ENCODE data around the gene RARB. TPM values are rescaled to one million over a fixed set of nuclear protein-coding genes. Genes with fewer than 3 reads are reported as not detected.

RARB gene
- polyA plus RNA-seq, 1 donor from 2014 or later: 13.2 TPM

DNA sequence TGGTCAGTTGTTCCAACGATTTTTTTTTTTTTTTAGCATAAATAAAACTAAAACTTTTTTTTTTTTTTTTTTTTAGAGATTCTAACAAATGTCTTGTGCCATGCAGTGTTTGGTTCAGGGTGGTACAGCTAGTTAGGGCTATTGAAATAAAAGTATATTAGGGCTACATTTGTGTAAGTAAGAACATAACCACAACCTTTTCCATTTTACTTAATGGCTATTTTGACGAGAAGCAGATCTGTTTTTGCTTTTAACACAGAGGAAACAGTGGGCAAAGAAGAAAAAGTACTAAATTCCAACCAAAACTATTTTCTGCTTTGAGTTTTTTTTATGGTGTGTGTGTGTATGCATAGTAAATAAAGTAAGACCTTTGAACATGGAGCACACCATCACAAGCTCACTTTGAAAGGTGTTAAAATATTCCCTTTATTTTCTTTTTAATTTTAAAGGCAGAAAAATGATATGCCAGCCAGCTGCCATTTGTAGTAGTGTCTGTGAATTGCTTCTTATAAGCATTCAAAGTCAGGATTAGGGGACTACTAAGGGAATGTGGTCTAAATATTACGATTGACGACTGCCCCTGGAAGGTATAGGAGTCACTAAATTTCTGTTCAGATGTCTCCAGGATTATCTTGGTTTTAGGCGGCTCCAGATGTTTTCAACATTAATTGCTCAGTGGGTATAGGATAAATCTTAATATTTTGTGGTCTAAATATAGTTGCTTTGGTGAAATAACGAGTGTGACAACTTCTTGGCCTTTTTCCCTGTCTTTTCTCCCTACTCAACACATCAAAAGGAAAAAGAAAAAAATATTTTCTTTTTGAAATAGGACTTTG is 3.1 kb downstream of the RARB start:
- H3K4me3 ChIP-seq (ENCODE audit: low read length): no peak overlapping the region
- H3K36me3 ChIP-seq (ENCODE audit: insufficient read depth, low read length): no peaks in the 10 kb centered on the region
- no peaks in the 10 kb centered on the region for H3K9me3 ChIP-seq (ENCODE audit: low read length)
- no peak for TF ChIP-seq TAF1 (IDR thresholded peaks at IDR 0.05; ENCODE audit: low read depth)
- TF ChIP-seq, protein P1, sequence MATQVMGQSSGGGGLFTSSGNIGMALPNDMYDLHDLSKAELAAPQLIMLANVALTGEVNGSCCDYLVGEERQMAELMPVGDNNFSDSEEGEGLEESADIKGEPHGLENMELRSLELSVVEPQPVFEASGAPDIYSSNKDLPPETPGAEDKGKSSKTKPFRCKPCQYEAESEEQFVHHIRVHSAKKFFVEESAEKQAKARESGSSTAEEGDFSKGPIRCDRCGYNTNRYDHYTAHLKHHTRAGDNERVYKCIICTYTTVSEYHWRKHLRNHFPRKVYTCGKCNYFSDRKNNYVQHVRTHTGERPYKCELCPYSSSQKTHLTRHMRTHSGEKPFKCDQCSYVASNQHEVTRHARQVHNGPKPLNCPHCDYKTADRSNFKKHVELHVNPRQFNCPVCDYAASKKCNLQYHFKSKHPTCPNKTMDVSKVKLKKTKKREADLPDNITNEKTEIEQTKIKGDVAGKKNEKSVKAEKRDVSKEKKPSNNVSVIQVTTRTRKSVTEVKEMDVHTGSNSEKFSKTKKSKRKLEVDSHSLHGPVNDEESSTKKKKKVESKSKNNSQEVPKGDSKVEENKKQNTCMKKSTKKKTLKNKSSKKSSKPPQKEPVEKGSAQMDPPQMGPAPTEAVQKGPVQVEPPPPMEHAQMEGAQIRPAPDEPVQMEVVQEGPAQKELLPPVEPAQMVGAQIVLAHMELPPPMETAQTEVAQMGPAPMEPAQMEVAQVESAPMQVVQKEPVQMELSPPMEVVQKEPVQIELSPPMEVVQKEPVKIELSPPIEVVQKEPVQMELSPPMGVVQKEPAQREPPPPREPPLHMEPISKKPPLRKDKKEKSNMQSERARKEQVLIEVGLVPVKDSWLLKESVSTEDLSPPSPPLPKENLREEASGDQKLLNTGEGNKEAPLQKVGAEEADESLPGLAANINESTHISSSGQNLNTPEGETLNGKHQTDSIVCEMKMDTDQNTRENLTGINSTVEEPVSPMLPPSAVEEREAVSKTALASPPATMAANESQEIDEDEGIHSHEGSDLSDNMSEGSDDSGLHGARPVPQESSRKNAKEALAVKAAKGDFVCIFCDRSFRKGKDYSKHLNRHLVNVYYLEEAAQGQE (IDR thresholded peaks at IDR 0.05; ENCODE audit: borderline replicate concordance): no peak
- TF ChIP-seq POLR2AphosphoS5 (IDR thresholded peaks at IDR 0.05): no peak
- no peak for TF ChIP-seq MXI1 (conservative IDR thresholded peaks at IDR 0.05; ENCODE audit: poor library complexity, severe bottlenecking)
- TF ChIP-seq SMC3 (conservative IDR thresholded peaks at IDR 0.05; ENCODE audit: poor library complexity): no peak
- TF ChIP-seq EZH2 (IDR thresholded peaks at IDR 0.05; ENCODE audit: borderline replicate concordance, insufficient read depth, low read length, poor library complexity, severe bottlenecking): no peak
- TF ChIP-seq EP300 (conservative IDR thresholded peaks at IDR 0.05; ENCODE audit: poor library complexity, severe bottlenecking): no peak
- TF ChIP-seq, protein P2, sequence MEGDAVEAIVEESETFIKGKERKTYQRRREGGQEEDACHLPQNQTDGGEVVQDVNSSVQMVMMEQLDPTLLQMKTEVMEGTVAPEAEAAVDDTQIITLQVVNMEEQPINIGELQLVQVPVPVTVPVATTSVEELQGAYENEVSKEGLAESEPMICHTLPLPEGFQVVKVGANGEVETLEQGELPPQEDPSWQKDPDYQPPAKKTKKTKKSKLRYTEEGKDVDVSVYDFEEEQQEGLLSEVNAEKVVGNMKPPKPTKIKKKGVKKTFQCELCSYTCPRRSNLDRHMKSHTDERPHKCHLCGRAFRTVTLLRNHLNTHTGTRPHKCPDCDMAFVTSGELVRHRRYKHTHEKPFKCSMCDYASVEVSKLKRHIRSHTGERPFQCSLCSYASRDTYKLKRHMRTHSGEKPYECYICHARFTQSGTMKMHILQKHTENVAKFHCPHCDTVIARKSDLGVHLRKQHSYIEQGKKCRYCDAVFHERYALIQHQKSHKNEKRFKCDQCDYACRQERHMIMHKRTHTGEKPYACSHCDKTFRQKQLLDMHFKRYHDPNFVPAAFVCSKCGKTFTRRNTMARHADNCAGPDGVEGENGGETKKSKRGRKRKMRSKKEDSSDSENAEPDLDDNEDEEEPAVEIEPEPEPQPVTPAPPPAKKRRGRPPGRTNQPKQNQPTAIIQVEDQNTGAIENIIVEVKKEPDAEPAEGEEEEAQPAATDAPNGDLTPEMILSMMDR (IDR thresholded peaks at IDR 0.05; ENCODE audit: poor library complexity, severe bottlenecking): no peak
- no peak for TF ChIP-seq RAD21 (conservative IDR thresholded peaks at IDR 0.05)
- no peaks in the 10 kb centered on the region for H3K9me2 ChIP-seq (ENCODE audit: insufficient read depth, low read length)
- H4K20me1 ChIP-seq (ENCODE audit: insufficient read depth): no peaks in the 10 kb centered on the region
- no peak overlapping the region for H2AFZ ChIP-seq (ENCODE audit: low read depth, low read length)
- no peaks in the 10 kb centered on the region for H3F3A ChIP-seq (ENCODE audit: insufficient read depth, low read length, poor library complexity, severe bottlenecking)
- no peak overlapping the region for H3K4me2 ChIP-seq (ENCODE audit: low read length)
- H3K27ac ChIP-seq (ENCODE audit: low read length): no peak overlapping the region
- H3K9ac ChIP-seq (ENCODE audit: low read length): no peak overlapping the region
- no peaks in the 10 kb centered on the region for H3K79me2 ChIP-seq (replicated peaks; ENCODE audit: insufficient read depth, low read length)
- H3K27me3 ChIP-seq (ENCODE audit: insufficient read depth, low read depth, low read length): no peaks in the 10 kb centered on the region

DNA sequence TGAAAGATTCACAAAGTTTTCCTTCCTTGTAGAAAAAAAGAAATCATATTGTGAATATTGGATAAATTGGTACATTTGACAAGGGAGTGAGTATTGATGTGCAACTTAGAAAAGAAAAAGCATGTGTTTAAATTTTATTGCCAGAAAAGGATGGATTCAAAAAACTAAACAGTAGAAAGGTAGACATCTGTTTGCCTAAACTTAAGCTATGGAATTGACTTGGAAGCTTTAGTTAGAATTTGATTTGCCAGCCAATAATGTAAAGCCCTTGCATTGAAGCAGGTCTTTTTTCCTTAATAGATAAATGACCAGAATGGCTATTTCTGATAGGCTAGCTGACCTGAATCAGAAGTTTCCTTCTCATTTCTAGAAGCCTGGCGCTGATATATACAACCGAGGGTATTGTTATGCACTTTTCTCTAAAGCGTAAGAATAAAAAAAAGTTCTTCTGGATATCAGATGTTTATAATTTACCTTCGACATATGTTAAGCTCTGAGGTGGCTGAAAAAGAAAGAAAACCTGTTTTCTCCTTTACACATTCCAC is 4.2 kb downstream of the RARB start:
- H3K9me3 ChIP-seq (ENCODE audit: low read length): no peaks in the 10 kb centered on the region
- H3K4me3 ChIP-seq (ENCODE audit: low read length): no peak overlapping the region
- H3K4me2 ChIP-seq (ENCODE audit: low read length): no peak overlapping the region
- H3K27me3 ChIP-seq (ENCODE audit: insufficient read depth, low read depth, low read length): no peaks in the 10 kb centered on the region
- H4K20me1 ChIP-seq (ENCODE audit: insufficient read depth): no peaks in the 10 kb centered on the region
- H3K79me2 ChIP-seq (replicated peaks; ENCODE audit: insufficient read depth, low read length): no peaks in the 10 kb centered on the region
- no peaks in the 10 kb centered on the region for H3F3A ChIP-seq (ENCODE audit: insufficient read depth, low read length, poor library complexity, severe bottlenecking)
- H3K9me2 ChIP-seq (ENCODE audit: insufficient read depth, low read length): no peaks in the 10 kb centered on the region
- H3K9ac ChIP-seq (ENCODE audit: low read length): no peak overlapping the region
- TF ChIP-seq RAD21 (conservative IDR thresholded peaks at IDR 0.05): no peak
- no peak for TF ChIP-seq EP300 (conservative IDR thresholded peaks at IDR 0.05; ENCODE audit: poor library complexity, severe bottlenecking)
- no peak for TF ChIP-seq EZH2 (IDR thresholded peaks at IDR 0.05; ENCODE audit: borderline replicate concordance, insufficient read depth, low read length, poor library complexity, severe bottlenecking)
- TF ChIP-seq SMC3 (conservative IDR thresholded peaks at IDR 0.05; ENCODE audit: poor library complexity): no peak
- no peaks in the 10 kb centered on the region for H3K36me3 ChIP-seq (ENCODE audit: insufficient read depth, low read length)
- no peak overlapping the region for H2AFZ ChIP-seq (ENCODE audit: low read depth, low read length)
- H3K27ac ChIP-seq (ENCODE audit: low read length): no peak overlapping the region

Data from neural cell (in vitro differentiated cells).